ENCODE results near the gene CXCL12. TPM values are rescaled to one million over a fixed set of nuclear protein-coding genes. Genes with fewer than 3 reads are reported as not detected.

The CXCL12 gene
- total and polyA plus RNA-seq, 4 donors, result 23.7 to 91.4 (median 51.8) TPM

GRCh38 chr10:44368637-44369036, 16.3 kb downstream of the CXCL12 start:
- 70 to 79% methylated on average over 7 of the region's 7 CpGs for WGBS, 2 donors
- DNase-seq, result peak; percentile 85 to 90 (median 90)

GRCh38 chr10:44366941-44367630, 17.8 kb downstream of the CXCL12 start:
- Histone ChIP-seq H3K4me1 (ENCODE audit: control insufficient read depth in 5 of 5, insufficient read depth in 5 of 5, low read length in 5 of 5) (peaks cover 0 to 28% (median 9%) of the 10 kb centered on the region in 5 donors), H3K9ac (ENCODE audit: insufficient read depth in 1 of 2, low read length in 2 of 2) (no peak overlapping the region), H3K9me3 (ENCODE audit: control insufficient read depth in 4 of 4, insufficient read depth in 3 of 4, low read length in 3 of 4) (no peaks in the 10 kb centered on the region), H3K36me3 (ENCODE audit: control insufficient read depth in 4 of 4, insufficient read depth in 4 of 4, low read length in 4 of 4) (peaks cover 0 to 9% (median 3%) of the 10 kb centered on the region in 4 donors), H3K27me3 (ENCODE audit: control insufficient read depth in 3 of 3, insufficient read depth in 3 of 3, low read length in 2 of 3) (no peaks in the 10 kb centered on the region), H3K27ac (ENCODE audit: low read depth in 1 of 2, low read length in 1 of 2) (no peak overlapping the region), H3K4me3 (no peak overlapping the region)
- TF ChIP-seq CTCF (IDR thresholded peaks at IDR 0.05; ENCODE audit: control extremely low read depth, extremely low read depth), result no peak
- ATAC-seq (ENCODE audit: insufficient read depth, low FRiP score), result no peak
- no peak for DNase-seq
- 93 to 97% methylated on average over 6 of the region's 6 CpGs for WGBS, 2 donors

More at GRCh38 chr10:44368637-44369036, 16.3 kb downstream of the CXCL12 start:
- H3K27me3 ChIP-seq (ENCODE audit: control insufficient read depth in 3 of 3, insufficient read depth in 3 of 3, low read length in 2 of 3), result no peaks in the 10 kb centered on the region
- no peak for ATAC-seq (ENCODE audit: insufficient read depth, low FRiP score)
- H3K9ac ChIP-seq (ENCODE audit: insufficient read depth in 1 of 2, low read length in 2 of 2), result no peak overlapping the region
- H3K9me3 ChIP-seq (ENCODE audit: control insufficient read depth in 4 of 4, insufficient read depth in 3 of 4, low read length in 3 of 4), result no peaks in the 10 kb centered on the region
- peaks cover 0 to 20% (median 5%) of the 10 kb centered on the region in 4 donors for H3K36me3 ChIP-seq (ENCODE audit: control insufficient read depth in 4 of 4, insufficient read depth in 4 of 4, low read length in 4 of 4)
- no peak overlapping the region for H3K4me3 ChIP-seq
- no peak overlapping the region for H3K27ac ChIP-seq (ENCODE audit: low read depth in 1 of 2, low read length in 1 of 2)
- peaks cover 0 to 28% (median 9%) of the 10 kb centered on the region in 5 donors for H3K4me1 ChIP-seq (ENCODE audit: control insufficient read depth in 5 of 5, insufficient read depth in 5 of 5, low read length in 5 of 5)
- TF ChIP-seq CTCF (IDR thresholded peaks at IDR 0.05; ENCODE audit: control extremely low read depth, extremely low read depth), result no peak

- H3K4me3 ChIP-seq, result no peak overlapping the region
- H3K4me1 ChIP-seq (ENCODE audit: control insufficient read depth in 5 of 5, insufficient read depth in 5 of 5, low read length in 5 of 5), result peaks cover 0 to 15% (median 4%) of the 10 kb centered on the region in 5 donors
- no peak for ATAC-seq (ENCODE audit: insufficient read depth, low FRiP score)
- H3K36me3 ChIP-seq (ENCODE audit: control insufficient read depth in 4 of 4, insufficient read depth in 4 of 4, low read length in 4 of 4), result peaks cover 0 to 4% (median 2%) of the 10 kb centered on the region in 4 donors
- no peak for TF ChIP-seq CTCF (IDR thresholded peaks at IDR 0.05; ENCODE audit: control extremely low read depth, extremely low read depth)
- no peak overlapping the region for H3K27ac ChIP-seq (ENCODE audit: low read depth in 1 of 2, low read length in 1 of 2)
- 91 to 100% methylated on average over 1 of the region's 1 CpG for WGBS, 2 donors
- no peaks in the 10 kb centered on the region for H3K9me3 ChIP-seq (ENCODE audit: control insufficient read depth in 4 of 4, insufficient read depth in 3 of 4, low read length in 3 of 4)
- H3K9ac ChIP-seq (ENCODE audit: insufficient read depth in 1 of 2, low read length in 2 of 2), result no peak overlapping the region
- no peak for DNase-seq
- no peaks in the 10 kb centered on the region for H3K27me3 ChIP-seq (ENCODE audit: control insufficient read depth in 3 of 3, insufficient read depth in 3 of 3, low read length in 2 of 3)
These were observed 20.3 kb downstream of the CXCL12 start for GRCh38 chr10:44364566-44364965.

Data from lung (tissue), 12 donors.